NCI-H226 (cell line): Measurements from ENCODE around the gene RNF14.

Experiments used
- DNase-seq: peaks from one replicate; pipeline ENCODE4 v3.0.0-alpha.2; 2015

Gene RNF14

GRCh38 chr5:141982626-141983025, 13.7 kb downstream of the RNF14 start:
- no peak for DNase-seq

- DNase-seq: no peak
Observed at GRCh38 chr5:141986072-141986471, 17.2 kb downstream of the RNF14 start.

- no peak for DNase-seq
Observed at GRCh38 chr5:141989720-141990119, 20.8 kb downstream of the RNF14 start.

GRCh38 chr5:141992349-141992963, 23.6 kb downstream of the RNF14 start:
- DNase-seq: peak; percentile 25

GRCh38 chr5:141994511-141995136, 25.7 kb downstream of the RNF14 start:
- DNase-seq: no peak

- DNase-seq: no peak
Observed at GRCh38 chr5:141995656-141996055, 26.8 kb downstream of the RNF14 start.

- no peak for DNase-seq
Observed at GRCh38 chr5:141997358-141997960, 28.6 kb downstream of the RNF14 start.

- no peak for DNase-seq
Observed at GRCh38 chr5:142000173-142000572, 31.3 kb downstream of the RNF14 start.

- no peak for DNase-seq
Observed at GRCh38 chr5:142000704-142001484, 32.0 kb downstream of the RNF14 start.

GRCh38 chr5:142003266-142003800, 34.4 kb downstream of the RNF14 start:
- no peak for DNase-seq

GRCh38 chr5:142006363-142007236, 37.7 kb downstream of the RNF14 start:
- DNase-seq: no peak

GRCh38 chr5:142007237-142007544, 38.3 kb downstream of the RNF14 start:
- DNase-seq: no peak

- no peak for DNase-seq
Observed at GRCh38 chr5:142008813-142009212, 39.9 kb downstream of the RNF14 start.

GRCh38 chr5:142009886-142010285, 41.0 kb downstream of the RNF14 start:
- no peak for DNase-seq

- DNase-seq: no peak
Observed at GRCh38 chr5:142011572-142012185, 42.8 kb downstream of the RNF14 start.

- no peak for DNase-seq
Observed at GRCh38 chr5:142012186-142012785, 43.4 kb downstream of the RNF14 start.

- peak; percentile 77 for DNase-seq
Observed at GRCh38 chr5:142012792-142013388, 44.0 kb downstream of the RNF14 start, which contains the start of gene GNPDA1. Gene GNPDA1 (minus strand): TSS chr5:142013027. CDS start chr5:142012035, 992 bp downstream.

- DNase-seq: no peak
Observed at GRCh38 chr5:142013734-142014521, 45.0 kb downstream of the RNF14 start.

GRCh38 chr5:142014911-142015584, 46.1 kb downstream of the RNF14 start:
- peak; percentile 49 for DNase-seq
